ENCODE data around the gene RIGI. TPM values are rescaled to one million over a fixed set of nuclear protein-coding genes. Genes with fewer than 3 reads are reported as not detected.

RIGI gene
- total and polyA plus RNA-seq, 9 of the 15 experiments (the other 6 are each of a cell fraction or from before 2014, with no cell fraction given) = 0.27 to 1.1 (median 0.54) TPM

GRCh38 chr9:32508728-32509127 lies 17.3 kb downstream of the RIGI start:
- Histone ChIP-seq H4K20me1 (replicated peaks; ENCODE audit: control insufficient read depth, insufficient read depth, low read length) (no peaks in the 10 kb centered on the region), H2AFZ (ENCODE audit: low read depth, low read length) (no peak overlapping the region), H3K79me2 (ENCODE audit: control insufficient read depth, insufficient read depth, low read length) (no peaks in the 10 kb centered on the region), H3K4me3 (no peak overlapping the region), H3K9me3 (replicated peaks; ENCODE audit: control insufficient read depth, insufficient read depth, low read depth, low read length) (no peaks in the 10 kb centered on the region), H3K27me3 (ENCODE audit: control insufficient read depth in 2 of 2, insufficient read depth in 2 of 2, low read length in 2 of 2) (no peaks in the 10 kb centered on the region), H3K9ac (ENCODE audit: insufficient read depth in 1 of 2, low read depth in 2 of 2, low read length in 2 of 2) (no peak overlapping the region), H3K4me1 (replicated peaks in 1 of 2; ENCODE audit: control insufficient read depth in 2 of 2, insufficient read depth in 2 of 2, low read length in 2 of 2) (no peaks in the 10 kb centered on the region), H3K27ac (ENCODE audit: extremely low read depth, low read depth, low read length) (no peak overlapping the region), H3K4me2 (ENCODE audit: insufficient read depth, low read length) (no peak overlapping the region), H3K36me3 (ENCODE audit: control insufficient read depth, insufficient read depth, low read length) (no peaks in the 10 kb centered on the region), H3K9me1 (ENCODE audit: control insufficient read depth, insufficient read depth, low read length) (no peaks in the 10 kb centered on the region)
- ChIA-PET POLR2A (no interaction called here), CTCF (ENCODE audit: low intra/inter-chr PET ratio) (no interaction called here)
- ATAC-seq (no peak), FAIRE-seq (no peak), DNase-seq (ENCODE audit: extremely low read depth in 1 of 4, low spot score in 3 of 4) (no peak)
- in situ Hi-C loops (cut with MboI) = no loop called here
- intact Hi-C loops (cut with micrococcal nuclease) = no loop called here
- WGBS (ENCODE audit: insufficient coverage, low coverage, missing lambda C conversion rate) = 0% methylated on average over 1 of the region's 1 CpG
- no TSS peak for BruUV-seq (replicated peaks)
- TF ChIP-seq RFX7 (CRISPR knock-in tag; IDR thresholded peaks at IDR 0.05) (no peak), ZNF143 (CRISPR knock-in tag; IDR thresholded peaks at IDR 0.05) (no peak), MECOM (CRISPR knock-in tag; IDR thresholded peaks at IDR 0.05) (no peak), ZKSCAN8 (CRISPR knock-in tag; IDR thresholded peaks at IDR 0.05) (no peak), GTF2F1 (IDR thresholded peaks at IDR 0.05; ENCODE audit: low read depth, low read length) (no peak), BRCA1 (IDR thresholded peaks at IDR 0.05) (no peak), BRCA1 (CRISPR knock-in tag; IDR thresholded peaks at IDR 0.05) (no peak), ZNF583 (CRISPR knock-in tag; IDR thresholded peaks at IDR 0.05) (no peak)
- TF ChIP-seq, protein P1, sequence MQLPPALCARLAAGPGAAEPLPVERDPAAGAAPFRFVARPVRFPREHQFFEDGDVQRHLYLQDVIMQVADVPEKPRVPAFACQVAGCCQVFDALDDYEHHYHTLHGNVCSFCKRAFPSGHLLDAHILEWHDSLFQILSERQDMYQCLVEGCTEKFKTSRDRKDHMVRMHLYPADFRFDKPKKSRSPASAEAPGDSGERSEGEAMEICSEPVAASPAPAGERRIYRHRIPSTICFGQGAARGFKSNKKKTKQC (CRISPR knock-in tag; IDR thresholded peaks at IDR 0.05) = no peak
- TF ChIP-seq, protein P2, sequence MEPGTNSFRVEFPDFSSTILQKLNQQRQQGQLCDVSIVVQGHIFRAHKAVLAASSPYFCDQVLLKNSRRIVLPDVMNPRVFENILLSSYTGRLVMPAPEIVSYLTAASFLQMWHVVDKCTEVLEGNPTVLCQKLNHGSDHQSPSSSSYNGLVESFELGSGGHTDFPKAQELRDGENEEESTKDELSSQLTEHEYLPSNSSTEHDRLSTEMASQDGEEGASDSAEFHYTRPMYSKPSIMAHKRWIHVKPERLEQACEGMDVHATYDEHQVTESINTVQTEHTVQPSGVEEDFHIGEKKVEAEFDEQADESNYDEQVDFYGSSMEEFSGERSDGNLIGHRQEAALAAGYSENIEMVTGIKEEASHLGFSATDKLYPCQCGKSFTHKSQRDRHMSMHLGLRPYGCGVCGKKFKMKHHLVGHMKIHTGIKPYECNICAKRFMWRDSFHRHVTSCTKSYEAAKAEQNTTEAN (CRISPR knock-in tag; IDR thresholded peaks at IDR 0.05) = no peak
